ENCODE measurements around the gene BLTP3A.
A peak's percentile ranks its signal among the peaks of the same experiment; 100 is the strongest.
"Not testable (repeated sequence)": the region's sequence is repeated elsewhere in the genome, so short reads cannot be mapped to it uniquely, and the experiment has no call there.

BLTP3A gene

DNA sequence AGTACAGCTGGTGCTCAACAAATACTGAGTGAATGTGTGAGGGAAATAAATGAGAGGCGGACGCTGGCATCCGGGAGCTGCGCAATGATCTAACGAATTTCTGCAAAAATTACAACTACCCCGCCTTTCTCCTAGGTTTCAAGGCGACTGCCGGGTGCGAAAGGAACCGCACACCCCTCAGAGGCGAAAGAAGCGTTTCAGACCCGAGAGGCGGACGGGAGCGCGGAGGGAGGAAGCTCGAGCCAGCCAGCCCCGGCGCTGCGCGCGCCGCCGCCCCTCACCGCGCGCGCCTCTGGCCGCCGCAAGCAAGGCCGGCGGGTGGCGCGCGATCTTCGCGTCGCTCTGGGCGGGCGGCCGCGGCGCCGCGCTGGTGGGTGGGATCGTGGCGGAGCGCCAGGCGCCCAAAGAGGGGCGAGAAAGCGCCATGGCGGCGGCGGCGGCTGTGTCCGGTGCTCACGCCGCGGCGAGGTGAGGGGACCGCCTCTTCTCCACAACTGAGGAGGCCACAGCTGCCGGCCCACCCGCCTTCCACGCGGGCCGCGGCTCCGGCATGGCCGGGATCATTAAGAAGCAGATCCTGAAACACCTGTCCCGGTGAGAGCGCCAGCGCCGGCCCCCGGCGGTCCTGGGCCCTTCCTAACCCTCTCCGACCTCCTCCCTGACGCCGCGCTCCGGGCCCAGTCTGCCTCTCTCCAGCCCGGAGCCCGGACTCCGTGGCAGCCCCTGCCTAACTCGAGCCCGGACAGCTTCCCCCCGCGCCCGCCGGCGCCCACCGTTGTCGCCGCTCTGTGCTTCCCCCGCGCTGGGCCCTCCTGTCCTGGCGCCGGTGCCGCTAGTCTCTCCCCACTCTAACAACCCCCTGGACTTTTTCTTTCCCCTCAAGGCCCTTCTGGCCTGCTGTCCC, at the start of gene BLTP3A:
Gene BLTP3A, plus strand, starts transcription at position 383 of the 904 bp plus-strand sequence. Its CDS starts 168 bp downstream, at position 551.
- peak; percentile 44 to 46 for DNase-seq (ENCODE audit: low read depth in 2 of 2)

- no peak for DNase-seq (ENCODE audit: low read depth in 2 of 2)
Observed at GRCh38 chr6:34742094-34742493, 49.8 kb upstream of the BLTP3A start.

DNA sequence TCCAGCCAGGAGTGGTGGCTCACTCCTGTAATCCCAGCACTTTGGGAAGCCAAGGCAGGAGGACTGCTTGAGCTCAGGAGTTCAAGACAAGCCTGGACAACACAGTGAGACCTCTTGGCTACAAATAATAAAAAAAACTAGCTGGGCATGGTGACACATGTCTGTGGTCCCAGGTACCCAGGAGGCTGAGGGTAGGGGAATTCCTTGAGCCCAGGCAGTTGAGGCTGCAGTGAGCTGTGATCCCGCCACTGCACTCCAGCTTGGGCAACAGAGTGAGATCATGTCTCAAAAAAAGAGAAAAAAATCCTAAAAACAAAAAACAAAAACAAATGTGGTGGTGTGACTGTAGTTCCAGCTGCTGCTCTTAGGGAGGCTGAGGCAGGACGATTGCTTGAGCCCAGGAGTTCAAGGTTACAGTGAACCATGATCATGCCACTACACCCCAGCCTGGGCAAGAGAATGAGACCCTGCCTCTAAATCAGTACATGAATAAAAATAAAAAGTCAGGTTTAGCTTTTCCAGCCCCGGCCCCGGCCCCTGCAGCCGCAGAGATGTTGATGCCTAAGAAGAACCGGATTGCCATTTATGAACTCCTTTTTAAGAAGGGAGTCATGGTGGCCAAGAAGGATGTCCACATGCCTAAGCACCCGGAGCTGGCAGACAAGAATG, 48.1 kb upstream of the BLTP3A start:
- no peak for DNase-seq (ENCODE audit: low read depth in 2 of 2)

DNA sequence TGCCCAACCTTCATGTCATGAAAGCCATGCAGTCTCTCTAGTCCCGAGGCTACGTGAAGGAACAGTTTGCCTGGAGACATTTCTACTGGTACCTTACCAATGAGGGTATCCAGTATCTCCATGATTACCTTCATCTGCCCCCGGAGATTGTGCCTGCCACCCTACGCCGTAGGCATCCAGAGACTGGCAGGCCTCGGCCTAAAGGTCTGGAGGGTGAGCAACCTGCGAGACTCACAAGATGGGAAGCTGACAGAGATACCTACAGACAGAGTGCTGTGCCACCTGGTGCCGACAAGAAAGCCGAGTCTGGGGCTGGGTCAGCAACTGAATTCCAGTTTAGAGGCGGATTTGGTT, 47.6 kb upstream of the BLTP3A start:
- DNase-seq (ENCODE audit: low read depth in 2 of 2): not testable (repeated sequence)

DNA sequence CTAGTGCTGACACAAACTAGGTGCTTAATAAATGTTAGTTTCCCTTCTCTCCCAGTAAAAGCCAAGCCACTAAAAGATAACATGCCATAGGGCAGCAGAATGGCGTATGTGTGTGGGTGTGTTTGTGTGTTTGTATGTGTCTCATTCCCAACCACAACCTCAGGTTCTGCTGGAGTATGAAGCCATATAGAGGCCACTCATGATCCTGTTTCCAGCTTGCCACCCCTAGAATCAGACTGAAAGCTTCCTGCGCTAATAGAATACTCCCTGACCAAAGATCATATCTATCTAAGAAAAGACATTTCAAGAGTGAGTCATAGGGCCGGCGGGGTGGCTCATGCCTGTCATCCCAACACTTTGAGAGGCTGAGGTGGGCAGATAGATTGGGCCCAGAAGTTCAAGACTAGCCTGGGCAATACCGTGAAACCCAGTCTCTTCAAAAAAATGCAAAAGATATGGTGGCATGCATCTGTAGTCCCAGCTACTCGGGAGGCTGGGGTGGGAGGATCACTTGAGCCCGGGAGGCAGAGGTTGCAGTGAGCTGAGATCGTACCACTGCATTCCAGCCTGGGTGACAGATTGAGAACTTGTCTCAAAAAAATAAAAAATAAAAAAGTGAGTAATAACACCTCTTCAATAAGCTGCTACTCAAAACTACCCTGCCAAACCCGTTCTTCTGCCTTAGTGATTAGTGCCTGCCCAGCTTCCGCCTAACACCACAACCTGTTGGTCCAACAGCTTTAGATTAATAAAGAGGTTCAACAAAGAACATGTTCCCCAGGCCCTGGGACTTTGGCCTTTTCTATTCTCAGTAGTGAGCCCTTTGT, 46.4 kb upstream of the BLTP3A start:
- no peak for DNase-seq (ENCODE audit: low read depth in 2 of 2)

DNA sequence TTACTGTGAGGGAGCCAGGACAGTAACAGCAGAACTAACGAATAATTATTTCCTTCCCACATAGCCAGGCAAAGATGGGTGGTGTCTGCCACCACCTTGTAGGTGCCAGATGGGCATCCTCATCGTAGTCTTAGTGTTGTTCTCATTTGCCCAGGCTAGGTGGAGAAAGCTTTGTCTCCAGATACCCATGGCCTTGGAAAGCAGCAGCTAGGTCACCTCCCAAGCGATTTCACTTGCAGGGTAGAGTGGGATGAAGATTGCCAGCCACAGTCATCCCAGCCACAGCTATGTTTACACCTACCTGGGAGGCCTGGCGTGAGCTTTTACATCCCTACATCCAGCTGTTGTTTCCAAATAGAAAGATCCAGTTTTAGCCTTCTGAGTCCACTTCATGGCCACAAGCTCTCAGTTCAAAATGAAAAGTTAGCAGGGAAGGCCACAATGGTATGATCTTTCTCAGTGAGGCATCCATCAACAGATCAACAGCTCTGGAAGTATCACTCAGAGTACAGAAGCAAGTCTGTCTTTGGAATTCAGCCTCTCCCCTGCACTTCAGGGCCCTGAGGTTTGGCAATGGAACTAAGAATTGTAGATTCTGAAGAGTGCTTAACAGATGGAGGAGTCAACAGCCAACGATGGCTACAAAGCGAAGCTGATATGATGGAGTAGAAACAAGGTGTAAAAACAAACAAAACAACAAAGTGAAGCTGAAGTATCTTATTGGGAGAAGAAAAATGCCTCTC, 45.6 kb upstream of the BLTP3A start:
- DNase-seq (ENCODE audit: low read depth in 2 of 2): no peak

DNA sequence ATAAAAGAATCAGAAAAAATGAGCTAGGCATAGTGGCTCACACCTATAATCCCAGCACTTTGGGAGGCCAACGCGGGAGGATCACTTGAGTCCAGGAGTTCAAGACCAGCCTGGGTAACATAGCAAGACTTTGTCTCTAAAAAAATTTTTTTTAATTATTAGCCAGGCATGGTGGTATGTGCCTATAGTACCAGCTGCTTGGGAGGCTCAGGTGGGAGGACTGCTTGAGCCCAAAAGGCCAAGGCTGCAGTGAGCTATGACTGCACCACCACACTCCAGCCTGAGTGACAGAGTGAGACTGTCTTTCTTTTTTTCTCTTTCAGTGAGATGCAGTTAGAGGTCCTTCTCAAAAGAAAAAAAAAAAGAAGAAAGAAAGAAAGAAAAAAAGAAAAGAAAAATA, 43.1 kb upstream of the BLTP3A start:
- no peak for DNase-seq (ENCODE audit: low read depth in 2 of 2)

GRCh38 chr6:34756513-34756856, 35.4 kb upstream of the BLTP3A start:
- not testable (repeated sequence) for DNase-seq (ENCODE audit: low read depth in 2 of 2)

- no peak for DNase-seq (ENCODE audit: low read depth in 2 of 2)
Observed at GRCh38 chr6:34757687-34758274, 34.1 kb upstream of the BLTP3A start.

GRCh38 chr6:34760108-34760507, 31.8 kb upstream of the BLTP3A start:
- no peak for DNase-seq (ENCODE audit: low read depth in 2 of 2)

DNA sequence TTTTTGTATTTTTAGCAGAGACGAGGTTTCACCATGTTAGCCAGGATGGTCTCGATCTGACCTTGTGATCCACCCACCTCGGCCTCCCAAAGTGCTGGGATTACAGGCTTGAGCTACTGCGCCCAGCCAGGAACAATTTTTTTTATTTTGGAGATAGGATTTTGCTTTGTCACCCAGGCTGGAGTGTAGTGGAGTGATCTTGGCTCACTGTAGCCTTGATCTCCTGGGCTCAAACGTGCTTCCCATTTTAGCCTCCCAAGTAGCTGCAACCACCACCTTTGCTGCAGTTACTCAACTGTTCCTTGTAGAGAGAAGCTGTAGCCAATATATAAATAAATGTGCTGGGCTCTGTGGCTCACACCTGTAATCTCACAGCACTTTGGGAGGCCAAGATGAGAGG, 30.2 kb upstream of the BLTP3A start:
- DNase-seq (ENCODE audit: low read depth in 2 of 2): not testable (repeated sequence)

DNA sequence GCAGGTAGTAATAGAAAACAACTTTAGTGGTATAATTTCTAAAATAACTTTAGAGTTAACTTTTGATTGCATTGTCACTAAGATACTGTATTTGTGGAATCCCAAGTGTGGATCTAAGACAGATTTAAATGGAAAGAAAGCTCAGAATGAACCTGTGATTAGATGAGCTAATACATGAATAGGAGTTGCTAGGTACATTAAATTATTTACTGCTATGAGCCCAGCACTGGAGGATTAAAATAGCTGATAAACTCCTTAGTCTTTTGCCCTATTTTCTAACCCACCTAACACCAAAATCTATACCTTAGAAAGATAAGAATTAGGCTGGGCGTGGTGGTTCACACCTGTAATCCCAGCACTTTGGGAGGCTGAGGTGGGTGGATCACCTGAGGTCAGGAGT, 23.7 kb upstream of the BLTP3A start:
- DNase-seq (ENCODE audit: low read depth in 2 of 2): no peak

DNA sequence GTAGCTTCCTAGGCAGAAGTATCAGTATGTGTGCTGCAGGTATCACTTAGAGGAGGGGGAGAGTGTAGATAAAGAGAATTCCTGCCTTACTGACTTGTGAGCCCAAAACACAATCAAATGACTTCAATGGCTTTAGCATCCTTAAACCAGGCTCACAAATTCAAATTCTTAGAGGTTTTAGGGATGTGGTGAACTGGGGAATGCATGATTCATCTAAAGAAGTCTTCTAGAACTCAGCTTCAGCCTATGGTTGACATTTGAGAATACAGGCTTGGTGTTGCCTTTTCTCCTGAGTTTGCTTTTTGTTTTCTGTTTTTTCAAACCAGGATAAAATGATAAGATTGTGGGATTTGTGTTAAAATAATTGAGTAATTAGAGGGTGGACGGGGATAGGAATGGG, 20.2 kb upstream of the BLTP3A start:
- DNase-seq (ENCODE audit: low read depth in 2 of 2): no peak

GRCh38 chr6:34772940-34773339, 18.9 kb upstream of the BLTP3A start:
- no peak for DNase-seq (ENCODE audit: low read depth in 2 of 2)

DNA sequence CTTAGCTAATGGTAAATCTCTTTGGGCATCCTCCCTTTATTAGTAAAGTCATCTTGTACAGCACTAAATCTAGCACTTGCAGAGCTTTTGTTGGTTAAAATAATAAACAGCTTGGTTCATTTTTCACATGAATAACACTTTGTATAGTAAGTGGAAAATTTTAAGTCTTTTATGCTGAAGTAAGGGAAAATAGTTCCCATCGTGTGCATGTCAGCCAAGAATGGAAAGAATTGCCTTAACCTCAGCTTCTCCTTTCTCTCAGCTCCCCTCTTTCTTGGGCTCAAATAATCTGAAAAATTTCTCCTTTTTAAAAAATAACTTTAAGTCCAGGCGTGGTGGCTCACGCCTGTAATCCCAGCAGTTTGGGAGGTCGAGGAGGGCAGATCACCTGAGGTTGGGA, 18.0 kb upstream of the BLTP3A start:
- DNase-seq (ENCODE audit: low read depth in 2 of 2): no peak

GRCh38 chr6:34774967-34775366, 16.9 kb upstream of the BLTP3A start:
- no peak for DNase-seq (ENCODE audit: low read depth in 2 of 2)

- DNase-seq (ENCODE audit: low read depth in 2 of 2): not testable (repeated sequence)
Observed at GRCh38 chr6:34785375-34785774, 6.5 kb upstream of the BLTP3A start.

DNA sequence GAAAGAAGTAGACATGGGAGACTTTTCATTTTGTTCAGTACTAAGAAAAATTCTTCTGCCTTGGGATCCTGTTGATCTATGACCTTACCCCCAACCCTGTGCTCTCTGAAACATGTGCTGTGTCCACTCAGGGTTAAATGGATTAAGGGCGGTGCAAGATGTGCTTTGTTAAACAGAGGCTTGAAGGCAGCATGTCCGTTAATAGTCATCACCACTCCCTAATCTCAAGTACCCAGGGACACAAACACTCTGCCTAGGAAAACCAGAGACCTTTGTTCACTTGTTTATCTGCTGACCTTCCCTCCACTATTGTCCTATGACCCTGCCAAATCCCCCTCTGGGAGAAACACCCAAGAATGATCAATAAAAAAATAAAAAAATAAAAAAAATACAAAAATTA, 4.7 kb upstream of the BLTP3A start:
- not testable (repeated sequence) for DNase-seq (ENCODE audit: low read depth in 2 of 2)

DNA sequence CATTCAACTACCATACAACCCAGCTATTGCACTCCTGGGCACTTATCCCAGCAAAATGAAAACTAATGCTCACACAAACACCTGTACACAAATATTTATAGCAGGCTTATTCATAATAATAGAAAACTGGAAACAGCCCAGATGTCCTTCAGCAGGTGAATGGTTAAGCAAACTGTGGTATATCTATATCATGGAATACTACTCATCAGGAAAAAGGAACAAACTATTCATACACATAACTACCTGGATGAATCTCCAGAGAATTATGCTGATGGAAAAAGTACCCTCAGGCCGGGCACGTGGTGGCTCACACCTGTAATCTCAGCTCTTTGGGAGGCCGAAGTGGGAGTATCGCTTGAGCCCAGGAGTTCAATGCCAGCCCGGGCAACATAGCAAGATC, 3.8 kb upstream of the BLTP3A start:
- DNase-seq (ENCODE audit: low read depth in 2 of 2): no peak

GRCh38 chr6:34791164-34791700, 651 bp upstream of the BLTP3A start:
- DNase-seq (ENCODE audit: low read depth in 2 of 2): peak in 1 of 2 donors; percentile 3

Measured in activated CD8-positive, alpha-beta memory T cell treated with anti-CD3 and anti-CD28 coated beads for 4 hours (primary cell).